ENCODE data around the gene PLXNC1.

PLXNC1 gene

GRCh38 chr12:94157981-94158411 is 9.6 kb downstream of the PLXNC1 start:
- DNase-seq (ENCODE audit: low read depth): no peak

DNA sequence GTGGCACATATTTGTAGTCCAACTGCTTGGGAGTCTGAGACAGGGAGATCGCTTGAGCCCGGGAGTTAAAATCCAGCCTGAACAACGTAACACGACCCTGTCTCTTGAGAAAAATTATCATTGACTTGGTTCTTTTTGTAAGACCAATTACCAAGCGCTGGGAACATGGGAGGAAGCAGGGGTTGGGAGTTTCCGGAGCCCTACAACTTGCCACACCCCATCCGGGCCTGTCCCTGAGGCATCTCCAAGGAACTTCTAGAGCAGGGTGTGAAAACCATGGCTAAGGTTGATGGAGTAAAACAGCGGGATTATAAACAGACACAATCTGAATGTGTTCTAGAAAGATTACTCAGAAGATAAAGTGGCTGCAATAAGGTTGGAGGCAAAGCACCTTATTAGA is 10.3 kb downstream of the PLXNC1 start:
- no peak for DNase-seq (ENCODE audit: low read depth)

GRCh38 chr12:94162108-94162507 is 13.7 kb downstream of the PLXNC1 start:
- no peak for DNase-seq (ENCODE audit: low read depth)

DNA sequence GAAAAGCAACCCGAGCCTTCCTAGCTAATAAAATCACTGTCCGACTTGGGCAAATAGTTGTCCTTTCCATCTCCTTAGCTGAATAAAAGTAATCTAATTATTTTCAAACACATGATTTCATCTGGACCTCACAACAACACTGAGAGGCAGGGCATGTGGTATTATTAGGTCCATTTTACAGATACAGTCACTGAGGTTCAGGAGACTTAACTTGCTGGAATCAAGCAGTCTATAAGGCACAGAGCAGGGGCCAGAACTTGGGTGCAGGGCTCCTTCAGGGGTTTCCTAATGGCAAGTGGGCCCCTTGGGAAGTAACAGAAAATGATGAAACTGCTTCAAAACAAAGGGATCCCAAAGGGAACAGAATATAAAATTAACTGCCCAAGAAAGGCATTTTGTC is 15.5 kb downstream of the PLXNC1 start:
- no peak for DNase-seq (ENCODE audit: low read depth)

DNA sequence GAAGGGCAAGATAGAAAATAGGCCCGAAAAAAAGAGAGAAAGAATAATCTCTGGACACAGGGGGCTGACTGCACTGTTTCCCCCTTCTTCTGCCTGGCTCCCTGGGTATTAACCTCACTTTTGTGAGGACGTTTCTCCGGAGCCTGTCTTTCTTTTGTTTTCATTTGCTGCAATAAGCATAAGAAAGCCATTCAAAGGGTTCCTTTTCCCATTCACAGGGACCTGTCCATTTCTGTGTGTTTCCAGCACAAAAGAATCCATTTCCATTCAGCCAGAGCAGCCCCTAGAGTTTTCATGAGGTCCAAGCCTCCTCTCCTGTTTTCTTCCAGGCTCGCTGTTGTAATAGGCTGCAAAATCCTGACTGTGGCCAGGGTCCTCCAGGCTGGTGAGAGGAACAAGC is 16.8 kb downstream of the PLXNC1 start:
- DNase-seq (ENCODE audit: low read depth): no peak

DNA sequence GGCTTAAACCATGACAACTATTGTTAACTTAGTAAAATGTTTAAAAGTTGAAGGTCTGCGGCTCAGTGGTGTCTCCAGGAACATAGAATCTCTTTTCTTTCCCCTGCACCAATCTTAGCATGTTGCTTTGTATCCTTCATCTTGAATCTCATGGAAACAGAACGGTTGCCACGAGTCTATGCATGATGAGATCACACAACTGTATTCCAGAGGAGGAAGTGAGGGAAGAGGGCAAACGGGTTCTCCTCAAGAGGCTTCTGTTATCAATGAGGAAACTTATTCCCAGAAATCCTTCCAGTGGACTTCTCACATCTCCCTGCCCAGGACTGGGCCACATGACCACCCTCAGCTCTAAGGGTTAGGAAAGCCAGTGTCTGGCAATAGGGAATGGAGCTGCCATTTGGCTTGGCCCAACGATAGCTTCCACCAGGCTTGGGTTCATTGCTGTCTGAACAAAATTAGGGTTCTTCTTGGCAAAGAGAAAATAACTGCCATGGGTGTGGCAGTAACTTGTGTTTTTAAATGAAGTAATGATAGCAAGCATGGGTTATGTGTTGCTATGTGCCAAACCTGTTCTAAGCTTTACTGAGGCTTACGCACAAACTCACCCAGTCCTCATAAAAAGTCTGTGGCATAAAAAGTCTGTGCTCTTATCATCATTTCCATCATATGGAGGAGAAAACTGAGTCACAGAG is 17.4 kb downstream of the PLXNC1 start:
- DNase-seq (ENCODE audit: low read depth): no peak

DNA sequence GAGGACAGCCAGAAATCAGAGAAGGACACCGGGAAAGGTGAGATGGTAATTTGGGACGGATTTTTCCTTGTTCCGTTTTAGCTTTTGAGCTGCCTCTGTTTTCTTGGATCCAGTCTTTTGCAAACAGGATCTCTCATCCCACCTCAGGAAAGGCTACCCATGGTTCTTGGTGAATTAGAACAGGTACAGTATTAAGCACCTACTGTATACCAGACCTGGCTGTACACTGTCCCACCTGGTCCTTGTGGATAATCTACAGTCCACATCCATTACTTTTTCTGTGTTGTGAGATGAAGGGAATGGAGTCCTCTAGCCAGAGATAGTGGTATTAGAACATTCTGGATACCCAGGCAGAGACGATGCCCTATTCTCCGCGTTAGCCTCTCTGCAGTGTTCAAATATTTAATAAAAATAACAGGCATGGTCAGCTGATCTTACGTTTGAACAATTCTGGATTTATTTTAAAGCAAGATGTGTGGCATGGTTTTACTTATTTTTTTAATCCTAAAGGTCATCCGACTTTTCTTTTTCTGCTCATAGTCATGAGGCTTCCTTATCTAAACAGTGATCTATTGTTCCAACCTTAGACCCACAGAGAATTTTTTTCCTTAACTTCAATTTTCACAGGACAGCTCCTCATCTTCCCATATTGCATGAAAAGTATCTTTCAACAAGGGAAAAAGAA is 18.8 kb downstream of the PLXNC1 start:
- DNase-seq (ENCODE audit: low read depth): no peak

DNA sequence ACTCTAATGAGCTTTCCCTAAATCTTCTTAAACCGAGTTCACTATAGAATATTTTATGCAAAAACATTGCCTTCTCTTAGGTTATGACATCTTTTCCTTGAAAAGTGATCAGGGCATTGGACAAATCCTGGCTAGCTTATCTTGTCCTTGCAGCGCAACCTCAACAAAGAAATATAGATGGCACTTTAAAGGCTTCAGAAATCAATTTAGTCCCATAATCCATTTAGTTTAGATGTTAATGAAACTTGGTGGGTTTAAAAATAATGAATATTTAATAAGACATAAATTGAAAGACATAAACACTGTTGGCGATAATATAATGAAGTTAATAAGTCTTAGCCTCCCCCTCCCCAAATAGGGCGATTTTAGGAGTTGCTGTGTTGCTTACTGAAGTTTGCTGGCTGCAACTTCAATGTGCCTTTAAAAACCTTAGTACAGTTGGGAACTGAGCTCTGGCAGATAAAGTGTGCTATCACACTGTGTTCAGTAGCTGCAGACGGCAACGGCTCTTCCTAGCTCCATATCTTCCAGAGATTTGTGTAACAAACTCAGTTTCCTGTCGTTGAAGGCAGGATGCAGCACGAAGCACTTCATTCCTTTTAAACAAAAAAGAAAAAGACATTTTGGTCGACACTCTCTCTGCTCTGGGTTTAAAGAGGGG is 19.5 kb downstream of the PLXNC1 start:
- DNase-seq (ENCODE audit: low read depth): no peak

GRCh38 chr12:94169495-94169894 is 21.1 kb downstream of the PLXNC1 start:
- no peak for DNase-seq (ENCODE audit: low read depth)

DNA sequence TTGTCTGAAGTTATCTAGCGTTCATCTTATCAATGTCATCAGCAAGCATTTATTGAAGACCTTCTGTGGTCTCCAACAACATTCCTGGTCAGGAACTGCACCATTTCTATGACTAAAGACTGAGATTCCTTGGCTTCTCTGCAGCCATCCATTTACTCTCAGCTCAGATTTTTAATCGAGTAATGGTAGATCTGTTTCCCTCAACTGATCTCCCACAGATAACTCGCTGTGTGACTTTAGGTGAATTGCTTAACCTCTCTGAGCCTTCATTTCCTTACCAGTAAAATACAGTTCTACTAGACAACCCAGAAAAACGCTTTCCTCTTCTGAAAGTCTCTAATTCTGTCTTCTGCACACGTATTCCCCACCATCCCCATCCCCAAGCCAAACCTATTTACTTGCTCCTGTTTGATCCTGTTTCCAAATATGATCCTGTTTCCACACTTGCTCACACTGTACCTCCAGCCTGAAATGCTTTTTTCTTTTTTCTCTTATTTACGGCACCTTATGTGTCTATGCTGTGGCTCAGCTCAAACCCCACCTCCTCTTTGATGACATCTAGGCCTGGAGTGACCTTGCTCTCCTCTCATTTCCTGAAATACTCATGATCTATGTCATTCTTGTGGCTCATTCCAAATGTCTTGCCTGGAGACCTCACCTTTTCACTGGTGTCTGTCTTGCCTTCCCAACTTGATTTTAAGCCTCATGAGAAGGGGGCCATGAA is 21.8 kb downstream of the PLXNC1 start:
- DNase-seq (ENCODE audit: low read depth): no peak

DNA sequence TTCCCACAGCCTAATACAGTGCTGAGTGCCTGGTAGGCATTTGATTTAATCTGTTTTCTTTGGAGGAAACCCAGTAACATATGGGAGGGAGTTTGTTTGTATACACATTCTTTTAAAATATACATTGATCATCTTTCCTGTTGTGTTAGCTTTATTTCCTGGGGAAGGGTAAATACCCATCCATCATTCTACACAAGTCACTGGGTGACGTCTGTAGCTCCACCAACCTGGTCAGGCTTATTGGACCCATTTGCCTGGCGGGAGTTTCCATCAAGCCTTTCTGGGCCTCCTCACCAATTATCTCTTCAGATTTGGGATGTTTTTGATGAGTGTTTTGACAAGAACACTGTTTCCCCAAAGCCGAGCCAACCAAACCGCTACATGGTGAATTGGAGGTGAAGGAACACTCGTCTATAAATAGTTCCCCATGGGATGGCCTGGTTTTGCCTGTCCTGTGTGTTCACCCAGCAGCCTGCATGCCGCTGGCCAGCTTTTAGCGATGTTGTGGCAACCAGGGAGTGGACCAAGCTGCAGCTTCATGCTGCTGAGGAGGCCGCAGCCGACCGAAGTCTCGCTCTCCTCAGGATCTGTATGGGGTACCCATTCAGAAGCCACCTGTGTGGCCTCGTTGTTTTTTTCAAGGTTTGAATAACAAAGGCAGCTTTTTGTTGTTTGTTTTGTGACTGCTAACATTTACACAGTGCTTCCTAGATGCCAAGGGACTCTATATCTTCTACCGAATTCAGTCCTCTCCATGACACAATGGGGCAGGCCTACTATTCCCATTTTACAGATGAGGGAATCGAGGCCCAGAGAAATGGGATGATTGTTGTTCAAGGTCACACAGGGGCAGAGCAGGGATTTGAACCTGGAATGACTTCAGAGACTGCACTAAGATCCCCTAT is 22.6 kb downstream of the PLXNC1 start:
- DNase-seq (ENCODE audit: low read depth): no peak

DNA sequence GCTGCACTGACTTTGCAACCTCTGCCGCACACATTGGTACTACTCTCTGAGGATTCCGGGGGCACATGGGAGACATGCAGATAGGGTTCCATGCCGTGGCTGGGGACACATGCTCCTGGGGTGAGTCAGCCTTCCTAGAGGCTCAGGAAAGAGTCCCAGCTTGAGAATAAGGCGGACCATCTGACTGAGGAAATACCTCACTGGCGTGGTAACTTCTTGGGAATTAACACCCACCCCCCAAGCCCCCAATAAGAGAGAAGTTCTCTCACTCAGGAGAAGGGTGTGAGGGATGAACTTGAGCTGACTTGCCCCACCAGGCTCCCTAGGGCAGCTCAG is 23.2 kb downstream of the PLXNC1 start:
- no peak for DNase-seq (ENCODE audit: low read depth)

- DNase-seq (ENCODE audit: low read depth): no peak
These were observed 23.7 kb downstream of the PLXNC1 start for GRCh38 chr12:94172031-94172430.

DNA sequence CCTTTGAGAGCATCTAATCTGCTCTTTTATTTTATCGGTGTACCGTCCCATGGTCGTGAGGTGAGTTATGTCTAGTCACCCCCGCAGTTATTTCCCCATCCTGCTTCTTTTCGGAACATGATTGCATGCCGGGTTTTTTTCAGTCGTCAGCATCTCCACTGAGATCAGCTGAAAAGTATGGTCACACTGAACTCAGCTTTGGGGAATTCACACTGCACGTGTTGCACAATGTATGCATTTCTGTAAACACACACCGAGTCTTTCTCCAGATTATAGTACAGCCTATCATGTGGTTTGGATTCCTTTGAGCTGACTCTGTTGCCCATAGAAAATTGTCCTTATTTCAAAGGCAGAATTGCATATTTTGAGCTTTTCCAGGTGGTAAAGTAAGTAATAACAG is 24.6 kb downstream of the PLXNC1 start:
- DNase-seq (ENCODE audit: low read depth): peak; percentile 97

- no peak for DNase-seq (ENCODE audit: low read depth)
These were observed 25.4 kb downstream of the PLXNC1 start for GRCh38 chr12:94173660-94174265.

DNA sequence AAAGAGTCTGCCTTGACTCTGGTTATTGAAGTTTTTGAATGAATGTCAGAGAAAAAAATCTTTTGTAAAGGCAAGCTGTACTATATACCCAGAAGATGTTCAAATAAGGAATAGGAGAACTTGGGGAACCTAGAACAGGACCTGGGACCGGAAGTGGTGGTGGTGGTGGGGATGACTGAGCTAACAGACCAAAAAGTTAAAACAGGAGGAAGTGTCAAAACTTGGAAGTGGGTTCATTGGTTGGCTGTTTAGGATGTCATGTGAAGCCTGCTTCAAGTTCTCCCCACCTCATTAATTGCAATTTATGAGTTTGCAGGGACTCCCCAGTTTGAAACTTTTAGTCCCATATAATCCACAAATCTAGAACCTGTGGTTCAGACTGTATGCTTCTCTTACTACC is 26.2 kb downstream of the PLXNC1 start:
- DNase-seq (ENCODE audit: low read depth): no peak

DNA sequence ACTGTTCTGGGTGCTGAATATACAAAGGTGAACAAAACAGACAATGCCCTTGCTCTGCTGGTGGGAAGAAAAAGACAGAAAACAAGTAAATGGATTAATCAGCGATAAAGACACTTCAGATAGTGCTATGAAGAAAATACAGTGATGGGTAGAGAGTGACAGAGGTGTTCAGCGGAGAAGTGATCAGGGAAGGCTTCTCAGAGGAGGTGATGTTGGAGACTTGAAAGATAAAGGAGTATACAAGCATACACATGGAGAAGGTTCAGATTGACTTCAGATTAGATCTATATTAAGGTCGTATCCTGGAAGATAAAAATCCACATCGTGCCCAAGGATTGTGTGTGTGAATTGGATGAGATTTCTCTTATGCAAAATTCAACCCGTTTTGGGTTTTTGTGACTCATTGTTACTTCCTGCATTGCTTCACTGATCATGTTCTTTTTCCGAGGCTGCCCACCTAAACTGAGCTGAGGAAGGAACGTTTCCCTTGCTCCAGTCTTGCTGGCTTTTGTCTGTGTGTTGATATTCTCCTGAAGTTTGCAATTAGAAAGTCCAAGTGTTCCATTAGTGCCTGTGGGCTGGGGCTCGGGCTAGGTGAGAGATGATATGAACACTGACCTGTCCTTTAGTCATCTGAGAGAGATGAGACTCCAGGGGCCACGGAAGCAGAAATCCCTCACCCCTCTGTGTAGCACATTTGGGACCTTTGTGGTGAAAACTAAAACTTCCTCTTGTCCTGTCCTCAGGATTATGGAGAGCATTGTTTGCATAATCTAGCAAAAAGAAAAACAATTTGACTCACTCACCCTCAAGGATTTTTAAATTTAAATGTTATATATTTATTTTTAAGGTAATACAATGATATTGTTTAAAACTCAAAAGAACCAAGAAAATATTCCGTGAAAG is 27.6 kb downstream of the PLXNC1 start:
- DNase-seq (ENCODE audit: low read depth): no peak

GRCh38 chr12:94178054-94178453 is 29.7 kb downstream of the PLXNC1 start:
- DNase-seq (ENCODE audit: low read depth): no peak

DNA sequence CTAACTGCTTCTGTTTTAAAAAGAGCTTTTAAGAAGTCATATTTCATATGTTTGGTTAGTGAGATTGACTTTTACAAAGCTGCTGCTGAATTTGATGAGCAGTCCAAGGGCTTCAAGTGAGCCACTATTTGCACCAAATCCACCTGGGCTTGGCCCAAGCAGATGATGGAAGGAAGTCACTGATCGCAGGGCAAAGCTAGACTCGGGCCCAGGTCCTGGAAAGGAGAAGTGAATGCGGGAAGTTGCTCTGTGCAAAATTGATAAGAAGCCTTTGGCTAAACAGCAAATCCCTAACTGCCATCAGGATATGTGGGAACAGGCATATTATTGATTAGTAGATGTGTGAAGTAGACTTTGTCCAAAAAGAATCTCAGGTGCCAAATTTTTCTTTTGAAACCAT is 30.5 kb downstream of the PLXNC1 start:
- no peak for DNase-seq (ENCODE audit: low read depth)

- no peak for DNase-seq (ENCODE audit: low read depth)
These were observed 31.3 kb downstream of the PLXNC1 start for GRCh38 chr12:94179723-94180122.
